ENCODE data around the gene COMMD10.

COMMD10 gene

GRCh38 chr5:116045821-116046220 is 39.0 kb upstream of the COMMD10 start:
- Histone ChIP-seq H3K36me3 (no peaks in the 10 kb centered on the region), H3K4me1 (no peaks in the 10 kb centered on the region), H3K4me3 (ENCODE audit: low read depth, low read length) (no peak overlapping the region), H3K9me3 (no peaks in the 10 kb centered on the region), H3K27me3 (peaks cover 10% of the 10 kb centered on the region; the same call in 1 of the 2 replicates)
- no peak for TF ChIP-seq CTCF (IDR thresholded peaks at IDR 0.05; ENCODE audit: low read depth, low read length)
- no peak for DNase-seq

GRCh38 chr5:116046261-116046660 is 38.6 kb upstream of the COMMD10 start:
- no peaks in the 10 kb centered on the region for H3K36me3 ChIP-seq
- H3K9me3 ChIP-seq, result no peaks in the 10 kb centered on the region
- DNase-seq, result no peak
- peaks cover 10% of the 10 kb centered on the region; the same call in 1 of the 2 replicates for H3K27me3 ChIP-seq
- TF ChIP-seq CTCF (IDR thresholded peaks at IDR 0.05; ENCODE audit: low read depth, low read length), result no peak
- H3K4me1 ChIP-seq, result no peaks in the 10 kb centered on the region
- no peak overlapping the region for H3K4me3 ChIP-seq (ENCODE audit: low read depth, low read length)

- TF ChIP-seq CTCF (IDR thresholded peaks at IDR 0.05; ENCODE audit: low read depth, low read length), result no peak
- no peaks in the 10 kb centered on the region for H3K9me3 ChIP-seq
- H3K27me3 ChIP-seq, result peaks cover 10% of the 10 kb centered on the region; the same call in 1 of the 2 replicates
- no peaks in the 10 kb centered on the region for H3K36me3 ChIP-seq
- DNase-seq, result no peak
- no peak overlapping the region for H3K4me3 ChIP-seq (ENCODE audit: low read depth, low read length)
- H3K4me1 ChIP-seq, result no peaks in the 10 kb centered on the region
Observed at GRCh38 chr5:116046823-116047222, 38.0 kb upstream of the COMMD10 start.

- H3K4me1 ChIP-seq, result no peaks in the 10 kb centered on the region
- H3K27me3 ChIP-seq, result peaks cover 19% of the 10 kb centered on the region
- TF ChIP-seq CTCF (IDR thresholded peaks at IDR 0.05; ENCODE audit: low read depth, low read length), result no peak
- no peaks in the 10 kb centered on the region for H3K36me3 ChIP-seq
- no peak overlapping the region for H3K4me3 ChIP-seq (ENCODE audit: low read depth, low read length)
- no peaks in the 10 kb centered on the region for H3K9me3 ChIP-seq
- DNase-seq, result no peak
Observed at GRCh38 chr5:116058346-116058936, 26.4 kb upstream of the COMMD10 start.

- peaks cover 31% of the 10 kb centered on the region for H3K27me3 ChIP-seq
- no peak for TF ChIP-seq CTCF (IDR thresholded peaks at IDR 0.05; ENCODE audit: low read depth, low read length)
- H3K4me3 ChIP-seq (ENCODE audit: low read depth, low read length), result no peak overlapping the region
- no peaks in the 10 kb centered on the region for H3K4me1 ChIP-seq
- H3K9me3 ChIP-seq, result no peaks in the 10 kb centered on the region
- H3K36me3 ChIP-seq, result no peaks in the 10 kb centered on the region
- DNase-seq, result no peak
Observed at GRCh38 chr5:116062352-116062751, 22.5 kb upstream of the COMMD10 start.

- Histone ChIP-seq H3K27me3 (peaks cover 25% of the 10 kb centered on the region), H3K4me3 (ENCODE audit: low read depth, low read length) (no peak overlapping the region), H3K9me3 (no peaks in the 10 kb centered on the region), H3K36me3 (no peaks in the 10 kb centered on the region), H3K4me1 (no peaks in the 10 kb centered on the region)
- no peak for TF ChIP-seq CTCF (IDR thresholded peaks at IDR 0.05; ENCODE audit: low read depth, low read length)
- DNase-seq, result no peak
Observed at GRCh38 chr5:116063950-116064349, 20.9 kb upstream of the COMMD10 start.
